GM21390 (cell line): ENCODE measurements around the gene PTPRJ.
"Not testable (repeated sequence)": the region's sequence is repeated elsewhere in the genome, so short reads cannot be mapped to it uniquely, and the experiment has no call there.

Experiments
- ATAC-seq: cut with Tn5 transposase; IDR thresholded peaks from one replicate; pipeline ENCODE4 v1.9.1; 2021; ENCODE audit not compliant: unreplicated experiment

PTPRJ gene

DNA sequence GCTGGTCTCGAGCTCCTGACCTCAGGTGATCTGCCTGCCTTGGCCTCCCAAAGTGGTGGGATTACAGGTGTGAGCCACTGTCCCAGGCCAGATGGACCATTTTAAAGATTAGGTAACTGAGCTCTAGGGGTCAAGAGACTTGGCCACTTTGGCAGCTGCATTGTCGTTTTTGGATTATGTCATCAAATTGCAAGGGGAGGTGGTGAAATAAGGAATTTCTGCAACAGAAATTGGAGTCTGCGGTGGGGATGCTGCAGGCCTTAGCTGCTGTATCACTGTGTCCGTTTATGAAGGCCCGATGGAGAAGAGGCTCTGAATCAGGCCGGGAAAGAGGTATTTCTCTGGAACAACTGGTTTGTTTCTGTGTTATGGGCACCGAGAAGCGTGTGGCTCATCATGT, 34.6 kb downstream of the PTPRJ start:
- no peak for ATAC-seq

GRCh38 chr11:48017105-48017830, 36.9 kb downstream of the PTPRJ start:
- no peak for ATAC-seq

- ATAC-seq: no peak
Observed at GRCh38 chr11:48017831-48018527, 37.6 kb downstream of the PTPRJ start.

GRCh38 chr11:48018528-48019216, 38.3 kb downstream of the PTPRJ start:
- no peak for ATAC-seq

- no peak for ATAC-seq
Observed at GRCh38 chr11:48019217-48019584, 38.8 kb downstream of the PTPRJ start.

- no peak for ATAC-seq
Observed at GRCh38 chr11:48019595-48019994, 39.2 kb downstream of the PTPRJ start.

- peak; percentile 70 for ATAC-seq
Observed at GRCh38 chr11:48020092-48020755, 39.9 kb downstream of the PTPRJ start.

DNA sequence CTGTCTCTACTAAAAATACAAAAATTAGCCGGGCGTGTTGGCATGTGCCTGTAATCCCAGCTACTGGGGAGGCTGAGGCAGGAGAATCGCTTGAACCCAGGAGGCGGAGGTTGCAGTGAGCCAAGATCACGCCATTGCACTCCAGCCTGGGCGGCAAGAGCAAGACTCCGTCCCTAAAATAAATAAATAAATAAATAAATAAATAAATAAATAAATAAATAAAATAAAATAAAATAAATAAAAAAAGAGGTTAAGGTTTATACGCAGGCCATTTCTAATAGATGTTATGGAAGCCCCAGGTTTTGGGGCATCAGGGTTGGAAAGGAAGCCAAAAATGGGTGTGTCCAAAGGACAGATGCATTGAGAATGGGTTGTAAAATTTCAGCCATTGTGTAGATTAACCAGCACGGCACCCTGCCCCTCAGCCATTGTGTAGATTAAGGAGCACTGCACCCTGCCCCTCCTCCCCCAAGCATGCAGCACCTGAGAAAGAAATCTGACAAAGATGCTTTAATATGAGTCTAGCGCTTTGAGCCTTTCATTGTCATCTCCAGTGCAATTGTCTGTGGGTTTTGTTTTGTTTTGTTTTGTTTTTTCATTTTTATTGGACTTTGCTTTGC, 41.0 kb downstream of the PTPRJ start:
- ATAC-seq: not testable (repeated sequence)

DNA sequence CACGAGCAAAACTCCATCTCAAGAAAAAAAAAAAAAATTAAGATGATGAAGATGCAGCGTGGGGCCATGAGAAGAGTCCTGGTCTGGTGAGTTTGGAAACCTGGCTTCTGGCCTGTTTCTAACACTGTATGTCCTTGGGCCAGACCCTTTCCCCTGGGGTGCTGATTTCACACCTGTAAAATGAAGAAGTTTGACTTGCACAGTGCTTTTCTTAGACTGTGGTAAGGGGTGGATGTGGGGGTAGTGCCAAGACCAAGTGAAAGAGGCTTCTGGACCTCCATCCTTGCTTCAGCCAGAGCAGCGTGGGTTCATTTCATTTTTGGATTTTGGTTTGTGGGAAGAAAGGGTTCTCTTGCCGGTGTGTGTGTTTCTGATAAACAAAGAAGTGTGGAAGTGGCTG, 42.1 kb downstream of the PTPRJ start:
- ATAC-seq: no peak

DNA sequence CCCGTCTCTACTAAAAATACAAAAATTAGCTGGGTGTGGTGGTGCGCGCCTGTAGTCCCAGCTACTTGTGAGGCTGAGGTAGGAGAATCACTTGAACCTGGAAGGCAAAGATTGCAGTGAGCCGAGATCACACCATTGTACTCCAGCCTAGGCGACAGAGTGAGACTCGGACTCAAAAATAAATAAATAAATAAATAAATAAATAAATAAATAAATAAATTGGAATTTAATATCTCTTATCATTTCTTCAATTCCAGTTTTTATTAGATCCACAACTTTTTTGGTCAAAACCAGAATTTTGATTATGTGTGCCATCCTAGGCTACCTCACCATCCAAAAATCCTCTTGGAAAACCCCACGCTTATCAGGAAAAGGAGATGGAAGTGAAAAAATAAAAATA, 43.2 kb downstream of the PTPRJ start:
- ATAC-seq: not testable (repeated sequence)

DNA sequence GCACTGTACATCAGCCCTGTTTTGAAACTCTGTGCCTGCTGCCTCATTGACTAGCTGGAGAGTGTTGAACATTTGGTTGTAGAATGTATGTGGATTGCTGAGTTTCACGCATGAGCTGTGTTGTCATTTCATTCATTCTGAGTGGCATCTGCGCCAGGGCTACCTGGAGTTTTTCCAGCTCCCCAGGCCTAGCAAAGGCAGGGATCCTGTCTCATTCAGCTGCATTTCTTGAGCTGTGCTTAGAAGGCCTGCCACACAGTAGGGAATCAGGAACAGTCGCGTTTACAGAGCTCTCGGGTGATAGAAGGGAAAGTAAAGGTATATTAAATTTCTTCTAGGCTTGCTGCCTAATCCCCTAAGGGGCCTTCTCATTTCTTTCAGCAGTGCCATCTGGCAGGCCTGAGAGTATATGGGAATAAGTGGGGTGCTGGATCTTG, 44.3 kb downstream of the PTPRJ start:
- ATAC-seq: no peak

- no peak for ATAC-seq
Observed at GRCh38 chr11:48025293-48025983, 45.1 kb downstream of the PTPRJ start.

- no peak for ATAC-seq
Observed at GRCh38 chr11:48025984-48026340, 45.6 kb downstream of the PTPRJ start.

- ATAC-seq: no peak
Observed at GRCh38 chr11:48028914-48029680, 48.7 kb downstream of the PTPRJ start.

DNA sequence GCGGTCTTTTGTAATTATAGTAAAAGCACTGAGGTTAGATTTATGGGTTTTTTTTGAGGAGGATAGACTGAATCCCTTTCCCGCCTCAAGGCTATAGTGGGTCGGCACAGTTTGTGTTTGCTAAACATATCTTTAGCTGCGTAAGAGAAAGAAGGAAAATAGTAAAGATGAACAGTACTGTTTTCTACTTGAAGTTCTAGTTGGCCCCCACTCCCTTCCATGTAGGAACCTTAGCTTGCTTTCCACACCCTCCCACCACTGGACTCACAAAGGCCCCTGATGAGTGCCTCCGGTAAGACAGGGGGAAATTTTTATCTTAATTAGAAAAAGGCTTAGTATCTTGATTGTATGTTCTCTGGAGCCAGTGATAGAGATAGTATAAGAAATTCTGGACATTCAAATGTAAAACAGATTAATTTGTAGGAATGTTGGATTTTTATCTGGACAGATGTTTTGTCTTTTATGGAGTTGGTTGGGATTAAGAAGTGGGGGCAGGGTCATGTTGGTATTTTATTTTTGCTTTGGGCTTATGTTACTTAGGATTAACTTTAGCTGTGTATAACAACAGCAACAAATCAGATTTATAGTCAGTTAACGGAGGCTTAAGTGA, 49.4 kb downstream of the PTPRJ start:
- ATAC-seq: no peak

DNA sequence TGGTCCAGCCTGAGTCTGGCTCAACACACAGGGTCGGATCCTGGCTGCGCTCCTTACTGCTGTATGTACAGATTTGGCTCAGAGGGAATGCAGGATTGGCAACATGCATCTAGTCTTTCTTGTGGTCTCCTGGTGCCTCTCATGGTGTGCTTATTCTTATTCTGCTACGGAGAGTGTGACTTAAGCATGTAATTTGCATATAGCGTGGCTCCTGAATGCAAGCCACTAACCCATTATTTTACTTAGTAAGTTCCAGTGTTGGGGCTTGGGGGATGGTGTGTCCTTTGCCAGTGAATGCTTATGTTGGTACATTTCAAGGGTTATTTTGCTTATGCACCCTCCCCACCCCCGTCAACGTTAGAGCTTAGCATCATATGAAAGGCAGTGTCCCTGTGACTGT, 51.2 kb downstream of the PTPRJ start:
- ATAC-seq: peak; percentile 36

- ATAC-seq: no peak
Observed at GRCh38 chr11:48032721-48033120, 52.4 kb downstream of the PTPRJ start.

GRCh38 chr11:48033918-48034341, 53.6 kb downstream of the PTPRJ start:
- no peak for ATAC-seq
